SK-N-SH (cell line): ENCODE data around the gene WNT1.

Experiments used
- CTCF ChIP-seq: fragments of 200-600 bp; sonication (generic); IDR thresholded peaks from 2 replicates; pipeline ENCODE4 v1.6.1; 2017; ENCODE audit warnings: antibody characterized with exemption, mild to moderate bottlenecking, moderate library complexity
- ELF1 ChIP-seq: IDR thresholded peaks from 2 replicates; pipeline ENCODE4 v1.4.0; 2012
- EZH2phosphoT487 ChIP-seq: fragments of 200-600 bp; sonication (generic); IDR thresholded peaks from 2 replicates; pipeline ENCODE4 v1.6.1; 2017; ENCODE audit warnings: low read depth, mixed run types, mild to moderate bottlenecking, antibody characterized with exemption, moderate library complexity, borderline replicate concordance
- GATA2 ChIP-seq: sonication (generic); formaldehyde crosslinking; IDR thresholded peaks from 2 replicates; pipeline ENCODE4 v1.5.0; 2020; ENCODE audit warnings: mild to moderate bottlenecking, missing genetic modification reagents
- POLR2AphosphoS5 ChIP-seq: IDR thresholded peaks from 2 replicates; pipeline ENCODE4 v1.6.1; 2012; ENCODE audit warnings: low read depth, low read length
- RXRA ChIP-seq: IDR thresholded peaks from 2 replicates; pipeline ENCODE4 v1.4.0; 2012; ENCODE audit warnings: low read depth, mild to moderate bottlenecking, borderline replicate concordance
- TAF1 ChIP-seq: IDR thresholded peaks from 2 replicates; pipeline ENCODE4 v1.6.1; 2012; ENCODE audit warnings: low read depth, mild to moderate bottlenecking, low read length, moderate library complexity, borderline replicate concordance

DNA sequence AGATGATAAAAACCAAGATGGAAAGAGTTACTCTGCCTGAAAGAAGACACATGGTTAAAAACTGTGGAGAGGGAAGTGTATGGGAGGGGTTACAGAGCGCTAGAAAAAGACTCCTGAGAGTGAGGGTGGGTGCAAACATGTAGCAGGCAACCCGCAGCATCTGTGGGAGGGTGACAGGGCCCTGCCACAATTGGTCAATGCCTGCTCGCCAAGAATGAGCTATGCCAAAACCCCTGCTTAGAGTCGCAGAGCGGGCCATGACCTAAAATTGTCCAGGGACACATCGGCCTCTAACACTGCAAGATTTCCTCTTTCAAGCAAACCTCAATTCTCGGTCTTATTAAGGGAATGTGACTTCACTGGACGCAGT is 39.8 kb downstream of the WNT1 start:
- TF ChIP-seq RXRA (no peak), CTCF (no peak), TAF1 (no peak), POLR2AphosphoS5 (no peak), ELF1 (no peak), EZH2phosphoT487 (no peak), GATA2 (no peak)
